PC-3 (cell line): Measurements from ENCODE around the gene HMGB4.

ENCODE experiments used
- EZH2 ChIP-seq: fragments of 300-600 bp; sonication (generic); IDR thresholded peaks from one replicate; pipeline ENCODE4 v1.6.1; 2017; ENCODE audit warnings: antibody characterized with exemption, mild to moderate bottlenecking, low read length; ENCODE audit not compliant: unreplicated experiment
- EZH2phosphoT487 ChIP-seq: fragments of 300-600 bp; sonication (generic); IDR thresholded peaks from 2 replicates; pipeline ENCODE4 v1.6.1; 2018; ENCODE audit warnings: mild to moderate bottlenecking, antibody characterized with exemption, low read length, borderline replicate concordance
- TF ChIP-seq, protein P1 (sequence below): fragments of 300-600 bp; sonication (generic); conservative IDR thresholded peaks from 2 replicates; pipeline ENCODE4 v1.5.1; 2017; ENCODE audit warnings: antibody characterized with exemption, low read depth, mild to moderate bottlenecking, low read length

DNA sequence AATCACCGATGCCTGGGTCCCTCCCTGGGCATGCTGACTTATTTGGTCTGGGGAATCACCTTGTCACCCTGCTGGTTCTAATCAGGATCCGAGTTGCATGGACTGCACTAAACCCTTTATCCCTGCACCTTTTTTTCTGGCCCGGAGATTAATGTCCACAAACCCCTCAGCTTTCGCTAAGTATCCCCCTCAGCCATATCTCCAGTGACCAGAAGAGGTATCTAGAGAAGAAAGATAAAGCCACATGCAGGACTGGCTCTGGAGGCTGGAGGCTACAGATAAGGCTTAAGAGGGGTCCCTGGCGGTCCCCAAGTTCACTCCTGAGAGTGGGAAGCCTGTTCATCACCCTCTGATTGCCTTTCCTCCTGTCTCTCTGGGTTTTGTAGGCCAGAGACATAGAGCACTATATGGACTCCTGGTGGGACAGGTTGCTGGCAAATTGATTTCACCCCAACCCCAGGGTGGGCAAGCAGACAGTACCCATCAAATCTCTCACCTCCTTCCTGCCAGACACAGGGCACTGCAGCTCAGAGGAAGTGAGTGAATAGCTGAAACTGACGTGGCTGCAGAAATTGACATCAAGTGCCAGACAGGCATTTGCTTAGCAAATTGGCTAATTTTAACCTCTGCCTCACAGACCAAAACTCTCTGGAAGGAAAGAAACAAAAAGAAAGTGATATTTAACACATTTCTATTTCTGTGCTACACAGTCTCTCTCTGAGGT, 38.8 kb downstream of the HMGB4 start:
- TF ChIP-seq, protein P1, sequence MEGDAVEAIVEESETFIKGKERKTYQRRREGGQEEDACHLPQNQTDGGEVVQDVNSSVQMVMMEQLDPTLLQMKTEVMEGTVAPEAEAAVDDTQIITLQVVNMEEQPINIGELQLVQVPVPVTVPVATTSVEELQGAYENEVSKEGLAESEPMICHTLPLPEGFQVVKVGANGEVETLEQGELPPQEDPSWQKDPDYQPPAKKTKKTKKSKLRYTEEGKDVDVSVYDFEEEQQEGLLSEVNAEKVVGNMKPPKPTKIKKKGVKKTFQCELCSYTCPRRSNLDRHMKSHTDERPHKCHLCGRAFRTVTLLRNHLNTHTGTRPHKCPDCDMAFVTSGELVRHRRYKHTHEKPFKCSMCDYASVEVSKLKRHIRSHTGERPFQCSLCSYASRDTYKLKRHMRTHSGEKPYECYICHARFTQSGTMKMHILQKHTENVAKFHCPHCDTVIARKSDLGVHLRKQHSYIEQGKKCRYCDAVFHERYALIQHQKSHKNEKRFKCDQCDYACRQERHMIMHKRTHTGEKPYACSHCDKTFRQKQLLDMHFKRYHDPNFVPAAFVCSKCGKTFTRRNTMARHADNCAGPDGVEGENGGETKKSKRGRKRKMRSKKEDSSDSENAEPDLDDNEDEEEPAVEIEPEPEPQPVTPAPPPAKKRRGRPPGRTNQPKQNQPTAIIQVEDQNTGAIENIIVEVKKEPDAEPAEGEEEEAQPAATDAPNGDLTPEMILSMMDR: no peak
- TF ChIP-seq EZH2phosphoT487: no peak
- TF ChIP-seq EZH2: no peak
